K562 (cell line): Measurements from ENCODE around the gene FA2H. TPM values are rescaled to one million over a fixed set of nuclear protein-coding genes. Genes with fewer than 3 reads are reported as not detected.

Experiments used
- ARID2 ChIP-seq: fragments of 450-650 bp; IDR thresholded peaks from 2 replicates; pipeline ENCODE4 v1.6.1; 2017; ENCODE audit warnings: antibody characterized with exemption, mild to moderate bottlenecking
- BCOR ChIP-seq: fragments of 450-650 bp; IDR thresholded peaks from 2 replicates; pipeline ENCODE4 v1.6.1; 2016
- ESRRA ChIP-seq: fragments of 450-650 bp; IDR thresholded peaks from 2 replicates; pipeline ENCODE4 v1.6.1; 2014; ENCODE audit warnings: low read depth, mild to moderate bottlenecking, moderate library complexity, borderline replicate concordance
- KLF13 ChIP-seq: fragments of 450-650 bp; IDR thresholded peaks from 2 replicates; pipeline ENCODE4 v1.6.1; 2016; ENCODE audit warnings: missing genetic modification characterization, low read depth, mild to moderate bottlenecking, missing compliant biosample characterization, moderate library complexity, borderline replicate concordance
- MYNN ChIP-seq, 2 experiments: sonication (generic); formaldehyde crosslinking in 1 of 2; IDR thresholded peaks; 2 replicates each; pipeline versions ENCODE4 v1.5.0 to v1.6.1; 2016 to 2020; ENCODE audit warnings: antibody characterized with exemption in 1 of 2, missing genetic modification reagents in 1 of 2
- NONO ChIP-seq, 2 experiments: fragments of 200-400 bp in 1 of 2; fragments of 450-650 bp in 1 of 2; formaldehyde crosslinking in 1 of 2; IDR thresholded peaks; 2 replicates each; pipeline ENCODE4 v1.6.1; 2017; ENCODE audit warnings: low read depth in 2 of 2, mild to moderate bottlenecking in 2 of 2, moderate library complexity in 2 of 2, low read length in 1 of 2
- NR2F6 ChIP-seq: fragments of 450-650 bp; formaldehyde crosslinking; IDR thresholded peaks from 2 replicates; pipeline ENCODE4 v1.4.0; 2020; ENCODE audit warnings: mild to moderate bottlenecking
- NRF1 ChIP-seq, 2 experiments: fragments of 450-650 bp; IDR thresholded peaks in 1 of 2; conservative IDR thresholded peaks in 1 of 2; 2 replicates each; pipeline ENCODE4 v1.6.1; 2014; ENCODE audit warnings: mild to moderate bottlenecking in 2 of 2
- NUFIP1 ChIP-seq: fragments of 450-650 bp; IDR thresholded peaks from 2 replicates; pipeline ENCODE4 v1.6.1; 2018; ENCODE audit not compliant: partially characterized antibody
- POLR2A ChIP-seq: fragments of 450-650 bp; conservative IDR thresholded peaks from 2 replicates; pipeline ENCODE4 v1.6.1; 2016
- PREB ChIP-seq: sonication (generic); formaldehyde crosslinking; IDR thresholded peaks from 2 replicates; pipeline ENCODE4 v1.8.1; 2023; ENCODE audit warnings: mild to moderate bottlenecking, missing genetic modification reagents
- PRMT5 ChIP-seq: sonication (generic); formaldehyde crosslinking; IDR thresholded peaks from 2 replicates; pipeline ENCODE4 v1.5.0; 2020; ENCODE audit warnings: missing genetic modification reagents
- RBM14 ChIP-seq: fragments of 200-400 bp; formaldehyde crosslinking; IDR thresholded peaks from 2 replicates; pipeline ENCODE4 v1.6.1; 2018; ENCODE audit warnings: low read depth, mild to moderate bottlenecking, low read length, moderate library complexity, borderline replicate concordance; ENCODE audit not compliant: insufficient read depth
- SFPQ ChIP-seq: fragments of 200-400 bp; formaldehyde crosslinking; IDR thresholded peaks from 2 replicates; pipeline ENCODE4 v1.6.1; 2017; ENCODE audit warnings: mild to moderate bottlenecking, low read depth, low read length, moderate library complexity
- SMC3 ChIP-seq: conservative IDR thresholded peaks from 2 replicates; pipeline ENCODE4 v1.6.1; 2011; ENCODE audit warnings: low read depth, low read length, improper control_type of control experiment; ENCODE audit not compliant: insufficient read depth
- SRSF9 ChIP-seq: fragments of 200-400 bp; formaldehyde crosslinking; IDR thresholded peaks from 2 replicates; pipeline ENCODE4 v1.6.1; 2017; ENCODE audit warnings: low read depth, low read length, borderline replicate concordance
- TCF3 ChIP-seq: sonication (generic); formaldehyde crosslinking; IDR thresholded peaks from 2 replicates; pipeline ENCODE4 v1.4.0; 2020; ENCODE audit warnings: mild to moderate bottlenecking, missing genetic modification reagents
- TCFL5 ChIP-seq: fragments of 250-450 bp; sonication (Bioruptor Pico); conservative IDR thresholded peaks from 2 replicates; pipeline ENCODE4 v1.6.1; 2021; ENCODE audit warnings: mild to moderate bottlenecking, moderate library complexity, matching md5 sums
- TEAD1 ChIP-seq, 2 experiments: fragments of 450-650 bp in 1 of 2; sonication (generic) in 1 of 2; formaldehyde crosslinking; IDR thresholded peaks; 2 replicates each; pipeline versions ENCODE4 v1.4.0 to v1.8.0; 2020 to 2022; ENCODE audit warnings: mild to moderate bottlenecking in 2 of 2, missing genetic modification reagents in 1 of 2
- UBTF ChIP-seq, 2 experiments: IDR thresholded peaks; 2 replicates each; pipeline ENCODE4 v1.6.1; 2012; ENCODE audit warnings: improper control_type of control experiment in 2 of 2, low read depth in 2 of 2, low read length in 2 of 2, borderline replicate concordance in 1 of 2
- ZNF253 ChIP-seq: fragments of 250-450 bp; sonication (Bioruptor Pico); conservative IDR thresholded peaks from 2 replicates; pipeline ENCODE4 v1.6.1; 2021; ENCODE audit warnings: mild to moderate bottlenecking
- ZNF347 ChIP-seq: fragments of 450-650 bp; formaldehyde crosslinking; IDR thresholded peaks from 2 replicates; pipeline ENCODE4 v1.4.0; 2020; ENCODE audit warnings: low read depth, mild to moderate bottlenecking, moderate library complexity
- ZNF431 ChIP-seq: sonication (generic); formaldehyde crosslinking; IDR thresholded peaks from 2 replicates; pipeline ENCODE4 v1.8.0; 2022; ENCODE audit warnings: mild to moderate bottlenecking, missing genetic modification reagents
- ZNF79 ChIP-seq: fragments of 250-450 bp; sonication (Bioruptor Pico); IDR thresholded peaks from 2 replicates; pipeline ENCODE4 v1.4.0; 2020; ENCODE audit warnings: low read depth, mild to moderate bottlenecking, moderate library complexity
- polyA plus RNA-seq, 8 experiments: library from polyadenylated mRNA; depleted of rRNA in 4 of 8; stranded (reverse) in 5 of 8; unstranded in 3 of 8; fragments of >200 nt; fragmentation: Nextera tagmentation in 2 of 8; fragmentation: Illumina TruSeq in 1 of 8; extraction: Ambion mirVana in 2 of 8; extraction: Trizol in 1 of 8; gene quantifications; 2 replicates each; pipeline versions ENCODE4 v1.2.1 to v1.2.3, GENCODE V29; 2011 to 2014; ENCODE audit warnings: inconsistent platforms in 1 of 8, missing spikeins in 1 of 8
- total RNA-seq, 7 experiments: library from RNA; depleted of rRNA in 6 of 7; stranded (reverse); fragments of >200 nt in 6 of 7; fragmentation: Illumina TruSeq in 2 of 7; extraction: Trizol in 2 of 7; gene quantifications; 2 replicates each; pipeline versions ENCODE4 v1.2.1 to v1.2.3, GENCODE V29; 2011 to 2021; ENCODE audit warnings: low replicate concordance in 1 of 7

The FA2H gene
- total and polyA plus RNA-seq, 9 of the 15 experiments (the other 6 are each of a cell fraction or from before 2014, with no cell fraction given), result not detected

- peak in 1 of 2 experiments; percentile 25; a peak in 1 of 4 replicates for TF ChIP-seq NRF1 (conservative IDR thresholded peaks at IDR 0.05 in 1 of 2, IDR thresholded peaks at IDR 0.05 in 1 of 2)
- peak; percentile 22; the same call in 1 of the 2 replicates for TF ChIP-seq ESRRA
- no peak for TF ChIP-seq ZNF79 (CRISPR knock-in tag)
- TF ChIP-seq MYNN (IDR thresholded peaks at IDR 0.05), result peak; percentile 36; the same call in 1 of the 2 replicates
- no peak for TF ChIP-seq MYNN (CRISPR knock-in tag; IDR thresholded peaks at IDR 0.05)
- no peak for TF ChIP-seq ZNF347 (CRISPR knock-in tag)
- no peak for TF ChIP-seq NUFIP1
- no peak for TF ChIP-seq ZNF431 (CRISPR knock-in tag)
- no peak for TF ChIP-seq KLF13 (tag)
- TF ChIP-seq SMC3, result peak; percentile 89
- TF ChIP-seq TEAD1 (CRISPR knock-in tag; IDR thresholded peaks at IDR 0.05), result 0 out of 4 replicates have a peak, but pooled peaks of 1 of the 2 experiments have one; percentile 23
- no peak for TF ChIP-seq TCFL5
- no peak for TF ChIP-seq PRMT5 (CRISPR knock-in tag)
- no peak for TF ChIP-seq ZNF253 (CRISPR knock-in tag)
- TF ChIP-seq RBM14, result no peak
- 0 out of 2 replicates have a peak, but pooled peaks have one; percentile 86 for TF ChIP-seq PREB
- peak; percentile 71; the same call in 1 of the 2 replicates for TF ChIP-seq ARID2
- no peak for TF ChIP-seq SRSF9
- TF ChIP-seq NONO (IDR thresholded peaks at IDR 0.05; ENCODE audit: low read depth in 2 of 2, low read length in 1 of 2), result 0 out of 4 replicates have a peak, but pooled peaks of 1 of the 2 experiments have one; percentile 36
- TF ChIP-seq NR2F6 (CRISPR knock-in tag), result no peak
- TF ChIP-seq BCOR, result no peak
- no peak for TF ChIP-seq POLR2A
- TF ChIP-seq SFPQ, result no peak
- TF ChIP-seq UBTF (IDR thresholded peaks at IDR 0.05; ENCODE audit: borderline replicate concordance in 1 of 2, low read depth in 2 of 2, low read length in 2 of 2), result 0 out of 4 replicates have a peak, but pooled peaks of 1 of the 2 experiments have one; percentile 31
- TF ChIP-seq TCF3 (CRISPR knock-in tag), result no peak; the same call in 1 of the 2 replicates
These were observed 38.6 kb upstream of the FA2H start (continued) for GRCh38 chr16:74813109-74813641.
